Activated T-helper 17 cell treated with anti-CD3 and anti-CD28 coated beads, Interleukin-2, amount 50 U/mL, for 72 hours (primary cell): Measurements from ENCODE around the gene NEURL1. TPM values are rescaled to one million over a fixed set of nuclear protein-coding genes. Genes with fewer than 3 reads are reported as not detected.
"Not testable (repeated sequence)": the region's sequence is repeated elsewhere in the genome, so short reads cannot be mapped to it uniquely, and the experiment has no call there.

ENCODE experiments used
- ATAC-seq: fragments of 150-1000 bp; cut with Tn5 transposase; replicated peaks from 2 replicates; pipeline ENCODE4 v1.10.0; 2021; ENCODE audit warnings: mild to moderate bottlenecking, moderate library complexity
- H3K27ac Mint-ChIP-seq: one replicate; pipeline ENCODE4 v1.8.0; 2022; ENCODE audit warnings: mixed read lengths
- H3K27me3 Mint-ChIP-seq: one replicate; pipeline ENCODE4 v1.8.0; 2022; ENCODE audit warnings: mixed read lengths
- H3K36me3 Mint-ChIP-seq: one replicate; pipeline ENCODE4 v1.8.0; 2022; ENCODE audit warnings: low read depth, mild to moderate bottlenecking, mixed read lengths
- H3K4me1 Mint-ChIP-seq: one replicate; pipeline ENCODE4 v1.8.0; 2022; ENCODE audit warnings: mixed read lengths
- H3K4me3 Mint-ChIP-seq: one replicate; pipeline ENCODE4 v1.8.0; 2022; ENCODE audit warnings: mild to moderate bottlenecking, mixed read lengths
- H3K9me3 Mint-ChIP-seq: one replicate; pipeline ENCODE4 v1.8.0; 2022; ENCODE audit warnings: mixed read lengths
- total RNA-seq, 2 donors: library from RNA; stranded (reverse); gene quantifications; one replicate each; pipeline ENCODE4 v1.2.3, GENCODE V29; 2022

Gene NEURL1
- total RNA-seq, 2 donors from 2014 or later, result 2.1 to 3.7 TPM

- H3K27ac Mint-ChIP-seq, result no peak overlapping the region
- no peak for ATAC-seq
- H3K36me3 Mint-ChIP-seq, result peaks cover 5% of the 10 kb centered on the region
- no peaks in the 10 kb centered on the region for H3K27me3 Mint-ChIP-seq
- no peaks in the 10 kb centered on the region for H3K9me3 Mint-ChIP-seq
- no peaks in the 10 kb centered on the region for H3K4me1 Mint-ChIP-seq
- no peak overlapping the region for H3K4me3 Mint-ChIP-seq
Measured at GRCh38 chr10:103632247-103632642, 138.7 kb downstream of the NEURL1 start.

DNA sequence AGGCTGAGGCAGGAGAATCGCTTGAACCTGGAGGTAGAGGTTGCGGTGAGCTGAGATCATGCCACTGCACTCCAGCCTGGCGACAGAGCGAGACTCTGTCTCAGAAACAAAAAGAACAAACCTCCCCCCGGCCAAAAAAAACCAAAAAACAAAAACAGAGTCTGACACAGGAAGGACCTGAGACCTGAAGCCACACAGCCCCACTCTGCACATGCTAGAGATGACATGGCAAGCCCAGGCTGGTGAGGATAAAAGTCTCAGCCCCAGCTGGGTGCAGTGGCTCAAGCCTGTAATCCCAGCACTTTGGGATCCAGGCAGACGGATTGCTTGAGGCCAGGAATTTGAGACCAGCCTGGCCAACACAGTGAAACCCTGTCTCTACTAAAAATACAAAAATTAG lies 139.4 kb downstream of the NEURL1 start:
- H3K36me3 Mint-ChIP-seq, ATAC-seq, H3K4me1 Mint-ChIP-seq, H3K4me3 Mint-ChIP-seq, H3K9me3 Mint-ChIP-seq, H3K27me3 Mint-ChIP-seq, H3K27ac Mint-ChIP-seq: not testable (repeated sequence)

DNA sequence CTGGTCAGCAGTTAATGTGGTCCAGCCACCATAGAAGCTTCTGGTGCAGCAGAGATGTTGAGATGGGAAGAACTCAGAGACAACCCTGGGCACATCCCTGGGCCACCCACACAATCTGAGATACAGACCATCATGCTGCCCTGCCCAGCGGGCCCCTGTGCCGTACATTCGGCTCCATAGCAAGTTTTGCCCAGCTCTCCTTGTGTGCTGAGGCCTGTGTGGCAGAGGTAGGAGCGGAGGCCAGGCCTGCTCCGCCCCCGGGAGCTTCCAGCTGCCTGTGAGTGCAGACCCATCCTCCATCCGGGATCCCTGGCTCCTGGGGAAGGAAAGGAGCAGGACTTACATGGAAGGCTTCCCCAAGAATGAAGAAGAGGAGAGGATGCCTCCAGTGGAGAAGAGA lies 140.3 kb downstream of the NEURL1 start:
- no peaks in the 10 kb centered on the region for H3K36me3 Mint-ChIP-seq
- ATAC-seq, result no peak
- no peaks in the 10 kb centered on the region for H3K27me3 Mint-ChIP-seq
- H3K4me1 Mint-ChIP-seq, result no peaks in the 10 kb centered on the region
- H3K4me3 Mint-ChIP-seq, result no peak overlapping the region
- no peaks in the 10 kb centered on the region for H3K9me3 Mint-ChIP-seq
- no peak overlapping the region for H3K27ac Mint-ChIP-seq

- Mint-ChIP-seq H3K4me1 (no peaks in the 10 kb centered on the region), H3K27ac (no peak overlapping the region), H3K4me3 (no peak overlapping the region), H3K36me3 (no peaks in the 10 kb centered on the region), H3K9me3 (no peaks in the 10 kb centered on the region), H3K27me3 (no peaks in the 10 kb centered on the region)
- ATAC-seq, result no peak
Measured at GRCh38 chr10:103635580-103635979, 142.1 kb downstream of the NEURL1 start.

DNA sequence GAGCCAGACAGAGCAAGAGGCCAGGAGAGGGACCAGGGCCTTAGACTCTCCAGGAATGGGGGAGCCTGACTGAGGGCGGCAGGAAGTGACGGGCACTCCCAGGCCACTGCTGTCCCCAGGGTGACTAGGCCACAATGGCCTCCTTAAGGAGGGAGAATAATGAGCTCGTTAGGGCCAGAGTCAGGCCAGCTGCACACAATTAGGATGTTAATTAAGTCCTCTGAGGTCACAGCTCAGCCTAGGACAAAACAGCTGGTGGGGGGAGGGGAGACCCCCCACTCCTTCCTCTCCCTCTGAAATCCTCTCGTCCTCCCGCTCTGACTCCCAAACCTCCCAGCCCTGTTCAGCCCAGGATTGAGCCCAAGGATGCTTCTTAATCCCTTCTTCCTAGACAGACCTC lies 143.0 kb downstream of the NEURL1 start:
- H3K36me3 Mint-ChIP-seq, result no peaks in the 10 kb centered on the region
- no peak overlapping the region for H3K4me3 Mint-ChIP-seq
- H3K27me3 Mint-ChIP-seq, result no peaks in the 10 kb centered on the region
- no peak for ATAC-seq
- no peaks in the 10 kb centered on the region for H3K9me3 Mint-ChIP-seq
- H3K4me1 Mint-ChIP-seq, result no peaks in the 10 kb centered on the region
- H3K27ac Mint-ChIP-seq, result no peak overlapping the region

- Mint-ChIP-seq H3K4me3 (no peak overlapping the region), H3K9me3 (no peaks in the 10 kb centered on the region), H3K4me1 (no peaks in the 10 kb centered on the region), H3K27me3 (no peaks in the 10 kb centered on the region), H3K36me3 (no peaks in the 10 kb centered on the region), H3K27ac (no peak overlapping the region)
- ATAC-seq, result no peak
Measured at GRCh38 chr10:103637011-103637410, 143.5 kb downstream of the NEURL1 start.

DNA sequence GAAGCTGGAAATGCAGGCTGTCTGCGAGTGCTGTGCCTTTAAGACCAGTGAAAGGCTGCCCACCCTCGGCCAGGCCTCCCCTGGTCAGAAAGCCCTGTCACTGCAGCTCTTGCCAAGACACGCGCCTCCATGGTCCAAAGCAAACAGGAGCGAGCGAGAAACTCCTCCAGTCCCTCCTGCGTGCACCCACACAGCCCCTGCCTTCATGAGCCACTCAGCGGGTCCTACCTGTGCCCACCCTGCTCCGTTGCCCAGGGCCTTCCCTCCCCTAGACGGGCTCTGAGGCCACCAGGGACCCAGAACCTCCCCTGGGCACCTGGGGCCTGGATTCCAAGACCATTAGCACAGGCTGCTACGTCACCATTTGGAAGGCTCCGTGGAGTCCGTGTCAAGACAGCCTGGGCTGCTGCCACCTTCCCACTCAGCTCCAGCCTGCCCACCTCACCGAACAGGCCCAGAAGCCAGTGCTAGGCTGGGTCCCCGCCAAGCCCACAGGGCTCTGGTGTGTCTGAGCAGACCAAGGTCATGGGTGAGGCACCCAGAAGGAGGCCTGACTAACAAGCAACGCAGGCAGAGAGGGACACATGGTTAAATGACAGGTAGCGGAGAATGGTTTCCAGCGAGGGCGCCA lies 144.5 kb downstream of the NEURL1 start:
- H3K27ac Mint-ChIP-seq, result no peak overlapping the region
- H3K4me1 Mint-ChIP-seq, result no peaks in the 10 kb centered on the region
- no peaks in the 10 kb centered on the region for H3K9me3 Mint-ChIP-seq
- ATAC-seq, result no peak
- no peaks in the 10 kb centered on the region for H3K36me3 Mint-ChIP-seq
- H3K4me3 Mint-ChIP-seq, result no peak overlapping the region
- no peaks in the 10 kb centered on the region for H3K27me3 Mint-ChIP-seq

- H3K27me3 Mint-ChIP-seq, result no peaks in the 10 kb centered on the region
- no peak for ATAC-seq
- no peaks in the 10 kb centered on the region for H3K4me1 Mint-ChIP-seq
- H3K9me3 Mint-ChIP-seq, result no peaks in the 10 kb centered on the region
- no peaks in the 10 kb centered on the region for H3K36me3 Mint-ChIP-seq
- no peak overlapping the region for H3K4me3 Mint-ChIP-seq
- H3K27ac Mint-ChIP-seq, result no peak overlapping the region
Measured at GRCh38 chr10:103638948-103639347, 145.4 kb downstream of the NEURL1 start.

DNA sequence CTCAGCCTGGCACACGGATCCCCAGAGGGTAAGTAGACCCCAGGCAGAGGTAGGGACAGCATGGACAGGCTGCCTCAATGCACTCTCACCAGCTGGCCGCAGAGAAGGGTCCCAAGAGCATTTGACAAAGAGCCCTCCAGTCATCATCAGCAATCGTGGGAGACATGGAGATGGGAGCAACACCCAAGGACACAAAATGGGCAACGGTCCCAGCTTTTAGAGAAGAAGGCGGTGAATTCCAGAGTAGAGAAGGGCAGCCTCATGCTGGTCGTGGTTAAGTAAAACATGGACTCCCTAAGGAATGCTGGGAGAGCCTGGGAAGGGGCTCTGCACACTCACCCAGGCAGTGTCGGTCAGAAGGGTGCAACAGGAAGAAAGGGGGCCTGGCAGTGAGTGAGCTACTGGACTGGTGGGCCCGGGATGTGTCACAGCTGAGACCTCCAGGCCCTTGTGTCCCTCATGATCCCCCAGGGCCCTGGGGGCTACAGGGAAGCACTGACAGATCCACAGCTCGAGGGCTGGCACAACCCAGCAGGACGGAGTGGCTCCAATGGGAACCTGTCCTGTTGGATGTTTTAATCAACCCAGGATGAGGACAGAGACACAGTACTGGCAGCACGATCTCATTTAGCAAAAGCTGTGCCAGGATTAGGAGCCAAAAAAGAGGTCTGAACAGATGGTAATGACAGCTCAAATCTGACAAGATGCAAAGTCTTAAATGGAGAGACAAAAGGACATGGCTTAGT lies 147.1 kb downstream of the NEURL1 start:
- H3K9me3 Mint-ChIP-seq, result no peaks in the 10 kb centered on the region
- H3K27ac Mint-ChIP-seq, result no peak overlapping the region
- H3K4me3 Mint-ChIP-seq, result no peak overlapping the region
- no peaks in the 10 kb centered on the region for H3K36me3 Mint-ChIP-seq
- no peaks in the 10 kb centered on the region for H3K27me3 Mint-ChIP-seq
- H3K4me1 Mint-ChIP-seq, result no peaks in the 10 kb centered on the region
- ATAC-seq, result no peak

GRCh38 chr10:103641326-103641725 lies 147.8 kb downstream of the NEURL1 start:
- Mint-ChIP-seq H3K4me3 (no peak overlapping the region), H3K36me3 (no peaks in the 10 kb centered on the region), H3K4me1 (no peaks in the 10 kb centered on the region), H3K9me3 (no peaks in the 10 kb centered on the region), H3K27ac (no peak overlapping the region), H3K27me3 (no peaks in the 10 kb centered on the region)
- ATAC-seq, result no peak

Other genes with a start within 250 kb of the NEURL1 start
- not detected for gene RPEL1, start 247.8 kb upstream of the NEURL1 start, total RNA-seq
- gene INA, start 216.6 kb upstream of the NEURL1 start, total RNA-seq, result under 1 TPM; 0.13 to 0.65 TPM
- gene PCGF6, start 142.6 kb upstream of the NEURL1 start, total RNA-seq, result 10 to 100 TPM; 11.3 to 14.2 TPM
- 10 to 100 TPM in 1 of 2 donors, 1 to 10 TPM in 1; 8.7 to 13.4 TPM for gene TAF5, start 125.7 kb upstream of the NEURL1 start, total RNA-seq
- gene ATP5MK, start 97.2 kb upstream of the NEURL1 start, total RNA-seq, result 100 to 1,000 TPM; 290 to 425 TPM
- 10 to 100 TPM; 50.1 to 79.5 TPM for gene PDCD11, start 97.1 kb upstream of the NEURL1 start, total RNA-seq
- gene CALHM2, start 41.3 kb upstream of the NEURL1 start, total RNA-seq, result 10 to 100 TPM; 18.2 to 26.0 TPM
- gene CALHM1, start 34.8 kb upstream of the NEURL1 start, total RNA-seq, result under 1 TPM in 1 of 2 donors, not detected in 1; 0.11 TPM
- not detected for gene CALHM3, start 14.5 kb upstream of the NEURL1 start, total RNA-seq